Ovary (tissue), 3 donors: ENCODE data around the gene PYGB.

ENCODE experiments used
- EP300 ChIP-seq: sonication (generic); formaldehyde crosslinking; IDR thresholded peaks from one replicate; pipeline ENCODE4 v1.6.1; 2017; ENCODE audit warnings: antibody characterized with exemption
- POLR2A ChIP-seq: fragments of 450-650 bp; IDR thresholded peaks from one replicate; pipeline ENCODE4 v1.6.1; 2017; ENCODE audit warnings: antibody characterized with exemption, mild to moderate bottlenecking, moderate library complexity
- TF ChIP-seq, protein P1 (sequence below), 3 donors: fragments of 450-650 bp in 2 of 3; fragments of 200-600 bp in 1 of 3; IDR thresholded peaks; one replicate each; pipeline versions ENCODE4 v1.5.1 to v1.8.0; 2016 to 2022; ENCODE audit warnings: antibody characterized with exemption in 3 of 3, mild to moderate bottlenecking in 1 of 3
- donor health status: DM: no; HTN: no; CAD: no.

DNA sequence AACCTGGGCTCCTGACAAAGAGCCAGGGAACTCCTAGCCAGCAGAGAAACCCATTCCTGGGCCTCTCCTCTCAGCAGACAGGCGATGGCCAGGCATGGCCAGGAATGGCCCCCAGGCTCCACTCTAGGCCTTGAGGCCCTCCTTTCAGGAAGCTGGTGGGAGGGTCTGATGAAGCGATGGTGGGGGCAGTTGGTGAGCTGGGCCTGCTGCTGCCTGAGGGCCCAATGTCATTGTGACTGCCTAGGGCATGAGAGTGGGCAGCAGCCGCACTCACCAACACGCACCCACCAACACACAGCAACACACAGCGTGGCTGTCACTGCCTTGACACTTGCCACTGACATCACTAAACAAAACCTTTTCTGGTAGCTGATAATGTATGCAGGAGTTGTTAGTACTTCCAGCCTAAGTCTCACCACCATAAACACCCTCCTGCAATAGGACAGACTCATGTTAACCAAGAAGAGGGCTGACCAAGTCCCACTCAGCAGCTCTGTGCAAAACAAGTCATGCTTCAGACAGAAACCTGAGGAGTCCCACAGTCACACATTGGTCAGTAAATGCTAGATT is 73.5 kb downstream of the PYGB start:
- TF ChIP-seq, protein P1, sequence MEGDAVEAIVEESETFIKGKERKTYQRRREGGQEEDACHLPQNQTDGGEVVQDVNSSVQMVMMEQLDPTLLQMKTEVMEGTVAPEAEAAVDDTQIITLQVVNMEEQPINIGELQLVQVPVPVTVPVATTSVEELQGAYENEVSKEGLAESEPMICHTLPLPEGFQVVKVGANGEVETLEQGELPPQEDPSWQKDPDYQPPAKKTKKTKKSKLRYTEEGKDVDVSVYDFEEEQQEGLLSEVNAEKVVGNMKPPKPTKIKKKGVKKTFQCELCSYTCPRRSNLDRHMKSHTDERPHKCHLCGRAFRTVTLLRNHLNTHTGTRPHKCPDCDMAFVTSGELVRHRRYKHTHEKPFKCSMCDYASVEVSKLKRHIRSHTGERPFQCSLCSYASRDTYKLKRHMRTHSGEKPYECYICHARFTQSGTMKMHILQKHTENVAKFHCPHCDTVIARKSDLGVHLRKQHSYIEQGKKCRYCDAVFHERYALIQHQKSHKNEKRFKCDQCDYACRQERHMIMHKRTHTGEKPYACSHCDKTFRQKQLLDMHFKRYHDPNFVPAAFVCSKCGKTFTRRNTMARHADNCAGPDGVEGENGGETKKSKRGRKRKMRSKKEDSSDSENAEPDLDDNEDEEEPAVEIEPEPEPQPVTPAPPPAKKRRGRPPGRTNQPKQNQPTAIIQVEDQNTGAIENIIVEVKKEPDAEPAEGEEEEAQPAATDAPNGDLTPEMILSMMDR (IDR thresholded peaks at IDR 0.05) = no peak
- TF ChIP-seq EP300 (no peak), POLR2A (no peak)
